ENCODE measurements around the gene ENTPD8. TPM values are rescaled to one million over a fixed set of nuclear protein-coding genes. Genes with fewer than 3 reads are reported as not detected.

ENTPD8 gene
- total and polyA plus RNA-seq, 2 donors (not counting 3 experiments of a cell fraction or from before 2014, with no cell fraction given), result 0.44 to 0.51 TPM

DNA sequence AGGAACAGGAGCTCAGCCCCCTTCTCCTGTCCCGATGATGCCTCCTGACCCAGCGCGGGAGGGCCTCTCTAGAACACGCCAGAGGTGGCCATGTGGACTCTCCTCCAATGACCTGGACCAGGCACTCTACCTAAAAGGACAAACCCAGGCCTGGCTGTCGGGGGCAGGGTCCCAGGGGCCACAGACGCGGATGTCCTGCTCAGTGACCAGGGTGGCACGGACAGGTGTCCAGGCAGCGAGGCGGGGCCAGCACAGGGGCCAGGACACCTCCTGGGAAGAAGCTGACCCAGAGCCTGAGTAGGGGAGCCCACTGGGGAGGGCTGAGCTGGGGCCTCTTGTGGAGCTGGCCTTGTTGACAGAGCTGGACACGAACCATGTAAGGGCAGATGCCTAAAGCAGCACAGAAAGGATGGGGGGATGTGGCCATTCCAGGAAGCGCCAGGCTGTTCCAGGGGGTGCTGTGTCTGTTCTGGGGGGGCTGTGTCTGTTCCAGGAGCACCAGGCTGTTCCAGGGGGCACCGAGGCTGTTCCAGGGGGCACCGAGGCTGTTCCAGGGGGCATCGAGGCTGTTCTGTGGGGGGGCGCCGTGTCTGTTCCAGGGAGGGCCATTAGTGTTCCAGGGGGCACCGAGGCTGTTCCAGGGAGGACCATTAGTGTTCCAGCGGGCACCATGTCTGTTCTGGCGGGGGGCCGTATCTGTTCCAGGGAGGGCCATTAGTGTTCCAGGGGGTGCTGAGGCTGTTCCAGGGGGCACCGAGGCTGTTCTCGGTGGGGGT, 48.7 kb downstream of the ENTPD8 start:
- Histone ChIP-seq H3K27me3 (ENCODE audit: control insufficient read depth in 2 of 2, insufficient read depth in 2 of 2, low read length in 2 of 2) (no peaks in the 10 kb centered on the region), H4K20me1 (replicated peaks; ENCODE audit: control insufficient read depth, extremely low read depth, insufficient read depth, low read length) (no peaks in the 10 kb centered on the region), H3K36me3 (ENCODE audit: control insufficient read depth in 2 of 2, extremely low read depth in 1 of 2, insufficient read depth in 2 of 2, low read length in 2 of 2) (peaks cover 0 to 4% of the 10 kb centered on the region in 2 experiments), H3K79me2 (ENCODE audit: control insufficient read depth, insufficient read depth, low read length) (no peaks in the 10 kb centered on the region), H3K9ac (replicated peaks; ENCODE audit: extremely low read depth, insufficient read depth, low read length) (no peak overlapping the region), H3K27ac (ENCODE audit: insufficient read depth, low read depth, low read length) (no peak overlapping the region), H2AFZ (ENCODE audit: low read depth, low read length) (no peak overlapping the region), H3K4me2 (ENCODE audit: insufficient read depth, low read length) (no peak overlapping the region), H3K4me1 (ENCODE audit: control insufficient read depth, extremely low read depth, insufficient read depth, low read length) (peaks cover 9% of the 10 kb centered on the region), H3K9me1 (replicated peaks; ENCODE audit: control insufficient read depth, extremely low read depth, insufficient read depth, low read length) (no peaks in the 10 kb centered on the region), H3K4me3 (replicated peaks in 1 of 3; ENCODE audit: insufficient read depth in 1 of 3, low read depth in 1 of 3, low read length in 3 of 3) (no peak overlapping the region), H3K9me3 (replicated peaks; ENCODE audit: control insufficient read depth, insufficient read depth, low read length) (no peaks in the 10 kb centered on the region)
- no peak for FAIRE-seq
- dilution Hi-C loops (cut with MboI; ENCODE audit: extremely low pct_ligation_motif_present, low sequenced_read_pairs), result no loop called here
- BruUV-seq (replicated peaks), result no TSS peak
- TF ChIP-seq GATA2 (IDR thresholded peaks at IDR 0.05; ENCODE audit: insufficient read depth, insufficient read length, low read depth, low read length), result no peak
- TF ChIP-seq POLR2A (IDR thresholded peaks at IDR 0.05; ENCODE audit: low read depth, low read length), result no peak
- TF ChIP-seq, protein P1, sequence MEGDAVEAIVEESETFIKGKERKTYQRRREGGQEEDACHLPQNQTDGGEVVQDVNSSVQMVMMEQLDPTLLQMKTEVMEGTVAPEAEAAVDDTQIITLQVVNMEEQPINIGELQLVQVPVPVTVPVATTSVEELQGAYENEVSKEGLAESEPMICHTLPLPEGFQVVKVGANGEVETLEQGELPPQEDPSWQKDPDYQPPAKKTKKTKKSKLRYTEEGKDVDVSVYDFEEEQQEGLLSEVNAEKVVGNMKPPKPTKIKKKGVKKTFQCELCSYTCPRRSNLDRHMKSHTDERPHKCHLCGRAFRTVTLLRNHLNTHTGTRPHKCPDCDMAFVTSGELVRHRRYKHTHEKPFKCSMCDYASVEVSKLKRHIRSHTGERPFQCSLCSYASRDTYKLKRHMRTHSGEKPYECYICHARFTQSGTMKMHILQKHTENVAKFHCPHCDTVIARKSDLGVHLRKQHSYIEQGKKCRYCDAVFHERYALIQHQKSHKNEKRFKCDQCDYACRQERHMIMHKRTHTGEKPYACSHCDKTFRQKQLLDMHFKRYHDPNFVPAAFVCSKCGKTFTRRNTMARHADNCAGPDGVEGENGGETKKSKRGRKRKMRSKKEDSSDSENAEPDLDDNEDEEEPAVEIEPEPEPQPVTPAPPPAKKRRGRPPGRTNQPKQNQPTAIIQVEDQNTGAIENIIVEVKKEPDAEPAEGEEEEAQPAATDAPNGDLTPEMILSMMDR (IDR thresholded peaks at IDR 0.05; ENCODE audit: extremely low read depth in 1 of 2, insufficient read depth in 1 of 2, low read depth in 1 of 2, low read length in 2 of 2), result no peak
- no peak for TF ChIP-seq POLR2AphosphoS5 (IDR thresholded peaks at IDR 0.05; ENCODE audit: insufficient read depth, low read depth, low read length)
- TF ChIP-seq EZH2 (IDR thresholded peaks at IDR 0.05; ENCODE audit: borderline replicate concordance, low read depth, low read length, severe bottlenecking), result no peak
- no peak for TF ChIP-seq MYC (IDR thresholded peaks at IDR 0.05; ENCODE audit: low read depth, low read length)
- TF ChIP-seq JUN (IDR thresholded peaks at IDR 0.05; ENCODE audit: borderline replicate concordance, insufficient read depth, insufficient read length, low read depth), result no peak
- TF ChIP-seq MAX (IDR thresholded peaks at IDR 0.05; ENCODE audit: insufficient read depth, insufficient read length), result no peak
- no peak for TF ChIP-seq FOS (IDR thresholded peaks at IDR 0.05; ENCODE audit: borderline replicate concordance, insufficient read depth, low read length)
- POLR2A ChIA-PET, result no interaction called here
- no peak for DNase-seq (ENCODE audit: low read depth, low spot score)
- CTCF ChIA-PET, result interaction anchor here (1.3 to 1.5 kb wide), 2 partner anchors 86 to 90 kb away, joined by 3 read pairs; partner anchors contain the start of gene NRARP
- intact Hi-C loops (cut with micrococcal nuclease), result no loop called here

All from endothelial cell of umbilical vein (primary cell).